B cell (primary cell): ENCODE data around the gene BEST1.

Source experiments
- EZH2 ChIP-seq: IDR thresholded peaks from 2 replicates; pipeline ENCODE4 v1.6.1; 2012; ENCODE audit warnings: borderline replicate concordance, low read depth, mild to moderate bottlenecking, moderate library complexity, low read length; ENCODE audit not compliant: insufficient read depth, poor library complexity, severe bottlenecking
- TF ChIP-seq, protein P1 (sequence below): fragments of 200-600 bp; IDR thresholded peaks from one replicate; pipeline ENCODE4 v1.8.0; 2022; ENCODE audit warnings: antibody characterized with exemption, mild to moderate bottlenecking

DNA sequence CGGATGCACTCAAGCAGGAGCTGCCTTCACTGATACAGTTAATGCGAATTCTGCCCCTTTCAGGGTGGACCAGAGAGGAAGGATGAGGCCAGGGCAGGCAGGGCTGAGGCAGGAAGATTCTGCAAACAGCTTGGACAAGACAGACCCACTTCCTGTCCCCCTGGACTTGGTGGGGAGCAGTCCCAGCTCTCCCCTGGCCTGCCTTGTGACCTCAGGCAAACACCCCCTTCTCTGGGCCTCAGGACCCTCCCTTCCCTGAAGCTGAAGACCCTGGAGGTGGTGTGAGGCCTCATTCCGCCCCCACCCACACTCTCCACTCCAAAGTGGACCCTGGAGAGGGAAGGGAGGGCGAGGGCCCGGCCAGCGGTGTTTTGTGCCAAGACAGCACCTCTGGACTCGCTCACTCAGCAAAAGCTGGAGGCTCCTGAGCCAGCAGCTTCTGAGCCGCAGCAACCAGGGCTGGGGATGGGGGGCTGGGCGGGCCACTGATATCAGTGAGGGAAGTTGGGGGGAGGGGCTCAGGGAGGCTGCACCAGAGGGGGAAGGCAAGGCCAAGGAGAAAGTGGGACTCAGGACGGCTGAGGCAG is 41.3 kb upstream of the BEST1 start:
- TF ChIP-seq, protein P1, sequence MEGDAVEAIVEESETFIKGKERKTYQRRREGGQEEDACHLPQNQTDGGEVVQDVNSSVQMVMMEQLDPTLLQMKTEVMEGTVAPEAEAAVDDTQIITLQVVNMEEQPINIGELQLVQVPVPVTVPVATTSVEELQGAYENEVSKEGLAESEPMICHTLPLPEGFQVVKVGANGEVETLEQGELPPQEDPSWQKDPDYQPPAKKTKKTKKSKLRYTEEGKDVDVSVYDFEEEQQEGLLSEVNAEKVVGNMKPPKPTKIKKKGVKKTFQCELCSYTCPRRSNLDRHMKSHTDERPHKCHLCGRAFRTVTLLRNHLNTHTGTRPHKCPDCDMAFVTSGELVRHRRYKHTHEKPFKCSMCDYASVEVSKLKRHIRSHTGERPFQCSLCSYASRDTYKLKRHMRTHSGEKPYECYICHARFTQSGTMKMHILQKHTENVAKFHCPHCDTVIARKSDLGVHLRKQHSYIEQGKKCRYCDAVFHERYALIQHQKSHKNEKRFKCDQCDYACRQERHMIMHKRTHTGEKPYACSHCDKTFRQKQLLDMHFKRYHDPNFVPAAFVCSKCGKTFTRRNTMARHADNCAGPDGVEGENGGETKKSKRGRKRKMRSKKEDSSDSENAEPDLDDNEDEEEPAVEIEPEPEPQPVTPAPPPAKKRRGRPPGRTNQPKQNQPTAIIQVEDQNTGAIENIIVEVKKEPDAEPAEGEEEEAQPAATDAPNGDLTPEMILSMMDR, result no peak
- no peak for TF ChIP-seq EZH2
